Memory B cell (primary cell): ENCODE data around the gene F2RL1.
A peak's percentile ranks its signal among the peaks of the same experiment; 100 is the strongest.
"Not testable (repeated sequence)": the region's sequence is repeated elsewhere in the genome, so short reads cannot be mapped to it uniquely, and the experiment has no call there.

Source experiments
- ATAC-seq: fragments of 150-1000 bp; cut with Tn5 transposase; 2 replicates; pipeline ENCODE4 v1.10.0; 2021; ENCODE audit warnings: low read depth, mild to moderate bottlenecking, moderate library complexity
- DNase-seq, 2 donors: peaks; one replicate each; pipeline ENCODE4 v3.0.0; 2022; ENCODE audit warnings: low spot score in 2 of 2
- H3K27ac Mint-ChIP-seq: one replicate; pipeline ENCODE4 v1.8.0; 2022; ENCODE audit warnings: mild to moderate bottlenecking, moderate library complexity, mixed read lengths
- H3K27me3 Mint-ChIP-seq: one replicate; pipeline ENCODE4 v1.8.0; 2022; ENCODE audit warnings: mixed read lengths
- H3K36me3 Mint-ChIP-seq: one replicate; pipeline ENCODE4 v1.8.0; 2022; ENCODE audit warnings: mild to moderate bottlenecking, mixed read lengths
- H3K4me1 Mint-ChIP-seq: one replicate; pipeline ENCODE4 v1.8.0; 2022; ENCODE audit warnings: mixed read lengths
- H3K4me3 Mint-ChIP-seq: one replicate; pipeline ENCODE4 v1.8.0; 2022; ENCODE audit warnings: mild to moderate bottlenecking, moderate library complexity, mixed read lengths
- H3K9me3 Mint-ChIP-seq: one replicate; pipeline ENCODE4 v1.8.0; 2022; ENCODE audit warnings: mixed read lengths

F2RL1 gene

DNA sequence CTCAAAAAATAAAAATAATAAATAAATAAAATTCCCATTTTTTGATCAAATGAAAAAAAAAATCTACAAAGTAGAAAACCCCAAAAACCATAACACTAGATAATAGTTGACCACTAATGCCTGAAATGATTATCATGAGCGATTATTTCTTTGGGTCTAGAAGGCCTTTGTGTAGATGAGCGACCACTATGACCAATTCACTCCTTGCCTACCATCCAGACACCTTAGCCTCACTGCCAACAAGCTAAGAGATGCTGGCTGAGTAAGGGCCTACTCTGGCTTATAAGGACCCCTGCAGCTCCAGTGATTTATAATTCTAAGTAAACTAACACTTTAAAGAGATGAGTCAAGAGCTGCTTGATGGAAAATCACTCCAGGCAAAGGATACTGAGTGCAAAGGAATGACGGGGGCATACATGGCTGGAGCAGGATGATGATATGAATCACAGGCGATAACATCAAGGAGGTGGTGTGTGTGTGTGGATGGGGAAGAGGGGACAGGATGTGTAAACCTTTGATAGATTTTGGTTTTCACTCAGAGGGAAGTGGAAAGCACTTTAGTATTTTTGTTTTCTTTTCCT, 4.8 kb upstream of the F2RL1 start:
- no peaks in the 10 kb centered on the region for H3K36me3 Mint-ChIP-seq
- no peak for DNase-seq

DNA sequence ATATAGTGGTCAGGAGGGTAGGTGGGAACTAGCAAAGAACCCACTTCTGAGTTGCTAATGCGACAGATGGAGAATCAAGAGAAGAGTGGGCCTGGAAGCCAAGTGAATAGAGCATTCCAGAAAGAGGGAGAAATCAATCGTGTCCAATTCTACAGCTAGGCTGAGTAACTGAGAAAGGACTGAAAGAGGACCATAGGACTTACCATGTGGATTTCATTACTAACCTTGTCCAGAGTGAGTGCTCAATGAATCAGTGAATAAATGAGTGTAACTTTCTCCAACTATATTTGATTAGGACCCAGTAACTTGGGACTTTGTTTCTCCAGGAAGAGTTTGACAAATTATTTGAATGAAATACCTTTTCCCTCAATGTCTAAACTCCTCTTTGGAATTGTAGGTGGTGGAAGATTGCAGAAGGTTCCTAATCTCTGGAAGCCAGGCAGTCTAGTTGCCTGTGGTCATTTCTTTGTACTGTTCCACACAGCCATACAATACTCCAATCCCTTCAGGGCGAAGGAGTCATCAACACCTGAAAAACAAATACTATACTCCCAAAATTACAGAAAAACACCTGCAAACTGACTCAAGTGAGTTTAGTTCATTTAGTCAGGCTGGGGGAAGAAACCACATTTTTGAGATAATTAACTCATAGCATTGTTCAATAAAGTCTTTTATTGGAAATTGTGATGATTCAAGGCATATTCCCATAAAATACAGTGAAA, 2.6 kb upstream of the F2RL1 start:
- DNase-seq (no peak), ATAC-seq (no peak)
- no peaks in the 10 kb centered on the region for H3K9me3 Mint-ChIP-seq
- no peak overlapping the region for H3K27ac Mint-ChIP-seq
- H3K27me3 Mint-ChIP-seq, result peaks cover 15% of the 10 kb centered on the region
- H3K4me3 Mint-ChIP-seq, result no peak overlapping the region
- H3K4me1 Mint-ChIP-seq, result peaks cover 9% of the 10 kb centered on the region
- no peaks in the 10 kb centered on the region for H3K36me3 Mint-ChIP-seq

More for the DNA sequence above, 4.8 kb upstream of the F2RL1 start:
- ATAC-seq, result no peak
- H3K4me3 Mint-ChIP-seq, result no peak overlapping the region
- H3K27me3 Mint-ChIP-seq, result peaks cover 12% of the 10 kb centered on the region
- H3K27ac Mint-ChIP-seq, result no peak overlapping the region
- H3K4me1 Mint-ChIP-seq, result peaks cover 5% of the 10 kb centered on the region
- H3K9me3 Mint-ChIP-seq, result no peaks in the 10 kb centered on the region

DNA sequence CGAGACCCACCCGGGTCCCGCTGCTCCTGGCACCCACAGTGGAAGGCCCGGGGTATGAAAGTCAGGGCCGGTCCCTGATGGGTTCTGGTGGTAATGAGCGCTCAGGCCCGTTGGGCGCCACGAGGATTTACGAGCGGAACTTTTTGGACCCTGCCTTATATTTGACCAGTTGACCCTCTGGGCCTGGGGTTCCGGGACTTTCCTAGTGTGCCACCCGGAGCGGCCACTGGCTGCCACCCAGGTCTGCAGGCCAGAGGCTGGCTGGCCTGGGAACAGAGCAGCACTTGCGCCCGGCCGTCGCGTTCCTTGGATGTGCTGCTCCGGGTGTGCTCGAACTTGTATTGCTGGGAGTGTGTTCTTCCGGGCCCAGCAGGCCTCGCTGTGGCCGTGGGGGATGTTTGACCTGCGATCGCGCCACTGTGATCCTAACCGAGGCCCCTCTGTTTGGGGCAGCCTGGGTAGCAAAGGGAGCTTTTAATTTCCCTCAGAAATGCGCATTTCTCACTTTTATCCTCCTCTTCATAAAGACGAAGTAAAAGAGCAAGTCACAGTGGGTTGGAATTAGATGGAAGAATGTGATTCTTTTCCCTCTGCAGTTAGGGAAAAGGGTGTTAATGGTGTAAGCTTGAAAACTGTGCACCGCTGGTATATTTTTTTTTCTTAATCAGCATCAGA, 1.2 kb downstream of the F2RL1 start:
- Mint-ChIP-seq H3K27ac (peak overlapping the region; percentile 31), H3K27me3 (peaks cover 15% of the 10 kb centered on the region), H3K4me1 (peaks cover 9% of the 10 kb centered on the region), H3K9me3 (peaks cover 4% of the 10 kb centered on the region), H3K36me3 (peaks cover 3% of the 10 kb centered on the region), H3K4me3 (peak overlapping the region; percentile 80)
- DNase-seq (no peak), ATAC-seq (no peak)

DNA sequence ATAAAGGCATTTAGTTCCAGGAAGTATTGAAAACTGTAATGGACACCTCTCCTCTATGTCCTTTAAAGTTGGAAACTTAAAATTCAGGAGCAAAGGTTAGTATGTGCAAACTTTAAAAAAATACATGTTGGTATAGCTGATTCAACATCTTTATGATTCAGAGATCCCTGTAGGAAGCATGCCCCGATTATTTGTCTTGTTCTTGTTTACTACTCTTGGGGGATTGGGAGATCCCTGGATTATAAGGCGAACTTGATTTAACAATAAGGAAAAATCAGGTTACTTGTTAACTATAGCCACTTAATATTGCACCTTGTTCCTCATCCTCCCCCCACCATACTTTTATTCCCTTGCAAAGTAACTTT, 1.7 kb downstream of the F2RL1 start:
- peaks cover 12% of the 10 kb centered on the region for H3K27me3 Mint-ChIP-seq
- H3K9me3 Mint-ChIP-seq, result peaks cover 4% of the 10 kb centered on the region
- no peak overlapping the region for H3K27ac Mint-ChIP-seq
- H3K36me3 Mint-ChIP-seq, result peaks cover 3% of the 10 kb centered on the region
- H3K4me3 Mint-ChIP-seq, result no peak overlapping the region
- ATAC-seq (no peak), DNase-seq (no peak)
- H3K4me1 Mint-ChIP-seq, result peaks cover 9% of the 10 kb centered on the region

DNA sequence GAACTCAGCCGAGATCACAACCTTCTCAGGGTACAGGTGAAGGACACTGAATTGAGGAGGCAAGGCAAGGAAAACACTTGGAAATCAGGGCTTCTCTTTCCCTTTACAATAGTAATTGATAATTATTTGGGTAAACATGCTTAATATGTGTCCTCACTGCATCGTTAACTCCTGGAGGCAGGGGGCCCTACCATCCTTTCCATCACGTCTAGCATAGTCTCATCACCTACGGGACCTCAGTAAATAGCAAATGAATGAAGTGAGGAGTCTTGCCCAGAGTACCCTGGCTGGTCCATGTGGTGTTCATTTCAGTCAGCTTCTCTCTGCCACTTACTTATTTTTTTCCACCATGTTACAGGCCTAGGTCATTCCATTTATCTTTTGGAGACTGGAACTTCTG, 2.3 kb downstream of the F2RL1 start:
- Mint-ChIP-seq H3K27ac (no peak overlapping the region), H3K36me3 (peaks cover 3% of the 10 kb centered on the region), H3K4me1 (peaks cover 9% of the 10 kb centered on the region), H3K4me3 (no peak overlapping the region), H3K9me3 (peaks cover 4% of the 10 kb centered on the region), H3K27me3 (peaks cover 9% of the 10 kb centered on the region)
- no peak for DNase-seq
- no peak for ATAC-seq

DNA sequence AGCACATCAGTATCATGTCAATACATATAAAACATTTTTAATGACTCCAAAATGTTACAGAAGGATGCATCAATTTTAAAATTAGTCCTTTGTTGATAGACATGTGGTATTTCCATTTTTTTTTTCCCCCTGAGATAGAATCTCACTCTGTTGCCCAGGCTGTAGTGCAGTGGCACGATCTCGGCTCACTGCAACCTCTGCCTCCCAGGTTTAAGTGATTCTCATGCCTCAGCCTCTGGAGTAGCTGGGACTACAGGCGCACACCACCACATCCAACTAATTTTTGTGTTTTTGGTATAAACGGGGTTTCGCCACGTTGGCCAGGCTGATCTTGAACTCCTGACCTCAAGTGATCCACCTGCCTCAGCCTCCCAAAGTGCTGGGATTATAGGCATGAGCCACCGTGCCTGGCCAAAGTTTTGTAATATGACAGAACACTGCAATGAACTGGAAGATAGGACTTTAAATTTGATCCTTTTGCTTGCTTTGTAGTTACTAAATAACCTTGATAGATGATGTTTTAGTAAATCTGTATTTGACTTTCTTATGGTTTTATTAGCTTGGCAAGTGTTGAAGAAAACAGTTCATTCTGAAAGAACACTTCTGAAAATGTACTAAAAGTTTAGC, 3.4 kb downstream of the F2RL1 start:
- H3K9me3 Mint-ChIP-seq, ATAC-seq, H3K36me3 Mint-ChIP-seq, H3K4me3 Mint-ChIP-seq, H3K4me1 Mint-ChIP-seq, H3K27me3 Mint-ChIP-seq, H3K27ac Mint-ChIP-seq, DNase-seq: not testable (repeated sequence)

DNA sequence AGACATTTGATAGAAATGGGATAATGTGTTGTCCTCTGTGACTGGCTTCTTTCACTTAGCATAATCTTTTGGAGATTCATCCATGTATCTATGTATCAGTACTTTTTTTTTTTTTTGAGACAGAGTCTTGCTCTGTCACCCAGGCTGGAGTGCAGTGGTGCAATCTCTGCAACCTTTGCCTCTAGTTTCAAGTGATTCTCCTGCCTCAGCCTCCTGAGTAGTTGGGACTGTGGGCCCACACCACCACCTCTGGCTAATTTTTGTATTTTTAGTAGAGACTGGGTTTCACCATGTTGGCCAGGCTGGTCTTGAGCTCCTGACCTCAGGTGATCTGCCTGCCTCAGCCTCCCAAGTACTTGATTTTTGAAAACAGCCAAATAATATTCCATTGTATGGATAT, 7.6 kb downstream of the F2RL1 start:
- H3K27me3 Mint-ChIP-seq, H3K27ac Mint-ChIP-seq: not testable (repeated sequence)

DNA sequence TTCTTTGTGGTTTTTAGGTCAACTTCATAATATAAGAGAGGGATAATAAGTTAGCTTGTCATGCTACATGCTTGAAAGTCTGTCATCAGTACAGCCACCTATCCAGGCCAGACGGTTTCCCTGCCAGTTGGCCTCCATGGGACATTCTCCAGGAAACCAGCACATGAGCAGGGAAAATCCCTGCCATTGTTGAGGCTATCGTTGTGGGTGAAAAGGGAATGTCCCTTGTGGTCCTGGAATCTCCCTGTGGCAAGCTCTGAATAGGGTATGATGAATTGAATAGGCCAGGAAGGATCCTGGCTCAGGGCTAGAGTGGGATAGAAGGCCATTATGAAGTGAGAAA, 12.3 kb downstream of the F2RL1 start:
- H3K4me1 Mint-ChIP-seq, result no peaks in the 10 kb centered on the region
- ATAC-seq (no peak), DNase-seq (no peak)
- H3K27me3 Mint-ChIP-seq, result no peaks in the 10 kb centered on the region
- H3K9me3 Mint-ChIP-seq, result no peaks in the 10 kb centered on the region
- H3K36me3 Mint-ChIP-seq, result no peaks in the 10 kb centered on the region
- H3K27ac Mint-ChIP-seq, result no peak overlapping the region
- no peak overlapping the region for H3K4me3 Mint-ChIP-seq

More for the DNA sequence above, 7.6 kb downstream of the F2RL1 start:
- not testable (repeated sequence) for H3K4me3 Mint-ChIP-seq, ATAC-seq, H3K9me3 Mint-ChIP-seq, DNase-seq, H3K36me3 Mint-ChIP-seq, H3K4me1 Mint-ChIP-seq

DNA sequence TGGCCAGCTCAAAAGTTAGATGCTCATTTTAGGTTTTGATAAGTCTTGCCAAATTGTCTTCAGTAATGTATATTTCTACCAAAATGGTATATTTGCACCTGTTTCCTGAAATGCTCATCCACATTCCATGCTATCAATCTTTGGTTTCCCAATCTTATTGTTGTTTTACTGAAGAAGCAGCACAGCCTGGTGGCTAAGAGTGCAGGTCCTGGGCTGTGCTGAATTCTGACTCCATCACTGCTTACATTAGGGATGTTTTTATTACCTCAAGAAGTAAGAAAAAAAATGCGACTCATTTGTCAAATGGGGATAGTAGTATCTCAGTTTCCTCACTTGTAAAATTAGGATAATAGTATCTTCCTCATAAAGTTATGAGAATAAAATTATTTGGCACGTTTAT, 17.4 kb downstream of the F2RL1 start:
- Mint-ChIP-seq H3K9me3 (no peaks in the 10 kb centered on the region), H3K4me3 (no peak overlapping the region), H3K4me1 (no peaks in the 10 kb centered on the region), H3K36me3 (no peaks in the 10 kb centered on the region), H3K27ac (no peak overlapping the region), H3K27me3 (peaks cover 5% of the 10 kb centered on the region)
- no peak for ATAC-seq
- no peak for DNase-seq

DNA sequence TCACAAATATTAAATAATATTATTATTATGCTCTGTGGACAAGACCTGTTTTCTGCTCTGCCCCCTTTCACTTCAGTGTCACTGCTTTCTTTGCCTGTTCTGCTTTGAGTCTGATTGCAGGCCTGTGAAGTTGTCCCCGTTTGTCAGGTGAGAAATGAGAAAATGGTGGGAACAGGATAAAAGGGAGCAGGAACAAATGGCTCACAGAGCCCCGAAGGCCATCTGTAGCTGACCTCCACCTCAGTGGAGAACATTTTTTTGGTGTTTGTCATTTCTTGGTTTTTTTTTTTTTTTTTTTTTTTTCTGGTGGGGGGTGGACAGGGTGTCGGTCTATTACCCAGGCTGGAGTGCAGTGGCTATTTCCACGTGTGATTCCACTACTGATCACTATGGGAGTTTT, 17.8 kb downstream of the F2RL1 start:
- no peaks in the 10 kb centered on the region for H3K36me3 Mint-ChIP-seq
- no peaks in the 10 kb centered on the region for H3K4me1 Mint-ChIP-seq
- no peak overlapping the region for H3K27ac Mint-ChIP-seq
- H3K4me3 Mint-ChIP-seq, result no peak overlapping the region
- no peaks in the 10 kb centered on the region for H3K9me3 Mint-ChIP-seq
- H3K27me3 Mint-ChIP-seq, result peaks cover 5% of the 10 kb centered on the region
- DNase-seq, result no peak
- no peak for ATAC-seq

DNA sequence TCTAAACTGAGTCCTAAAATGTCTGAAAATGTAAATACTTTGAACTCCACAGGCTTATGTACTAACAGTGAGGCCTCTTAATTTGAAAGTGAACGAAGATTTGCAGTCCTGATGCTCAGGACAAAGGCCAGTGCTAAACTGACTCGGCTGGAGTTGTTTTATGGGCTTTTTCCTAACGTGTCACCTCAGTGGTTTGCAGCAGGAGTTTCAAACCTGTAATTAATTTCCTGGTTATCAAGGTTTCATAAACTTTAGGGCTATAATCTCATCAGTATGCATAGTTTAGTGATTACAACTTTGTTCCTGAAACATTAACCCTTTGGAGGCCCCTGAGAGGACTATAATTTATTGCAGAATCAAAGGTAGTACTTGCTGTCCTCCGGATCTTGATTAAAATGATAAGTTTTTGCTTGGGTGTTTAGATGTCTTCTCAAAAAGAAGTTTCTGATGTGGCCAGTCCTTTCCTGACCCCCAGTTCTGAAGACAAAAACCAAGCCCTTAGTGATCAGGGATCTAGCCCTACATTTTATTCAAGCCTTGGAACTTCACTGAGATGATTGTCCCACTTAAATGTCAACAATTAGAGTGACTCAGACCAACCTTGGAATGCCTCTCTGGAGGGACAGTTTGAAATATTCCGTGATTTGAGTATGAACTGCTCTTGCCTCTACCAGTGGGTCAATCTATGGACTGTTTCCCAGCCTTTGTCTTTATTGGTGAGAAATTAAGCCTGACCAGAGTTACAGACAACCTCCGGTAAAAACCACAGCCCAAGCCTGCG, 19.8 kb downstream of the F2RL1 start:
- Mint-ChIP-seq H3K4me3 (no peak overlapping the region), H3K36me3 (no peaks in the 10 kb centered on the region), H3K9me3 (peaks cover 1% of the 10 kb centered on the region), H3K4me1 (no peaks in the 10 kb centered on the region), H3K27me3 (peaks cover 10% of the 10 kb centered on the region), H3K27ac (no peak overlapping the region)
- no peak for DNase-seq
- ATAC-seq, result no peak

DNA sequence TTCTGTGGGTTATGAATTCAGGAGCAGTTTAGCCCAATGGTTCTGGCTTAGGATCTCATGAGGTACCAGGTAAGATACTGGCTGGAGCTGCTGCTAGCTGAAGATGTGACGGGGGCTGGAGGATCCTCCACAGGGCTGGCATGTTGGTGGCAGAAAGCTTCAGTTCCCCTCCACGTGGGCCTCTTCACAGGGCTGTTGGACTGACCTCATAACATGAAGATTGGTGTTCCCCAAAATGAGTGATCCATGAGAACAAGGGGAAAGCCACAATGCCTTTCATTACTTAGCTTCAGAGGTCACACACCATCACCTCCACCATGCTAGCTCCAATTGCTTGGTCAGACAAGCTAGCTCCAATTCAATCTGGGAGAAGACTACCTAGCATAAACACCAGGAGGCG, 22.5 kb downstream of the F2RL1 start:
- DNase-seq, result no peak

DNA sequence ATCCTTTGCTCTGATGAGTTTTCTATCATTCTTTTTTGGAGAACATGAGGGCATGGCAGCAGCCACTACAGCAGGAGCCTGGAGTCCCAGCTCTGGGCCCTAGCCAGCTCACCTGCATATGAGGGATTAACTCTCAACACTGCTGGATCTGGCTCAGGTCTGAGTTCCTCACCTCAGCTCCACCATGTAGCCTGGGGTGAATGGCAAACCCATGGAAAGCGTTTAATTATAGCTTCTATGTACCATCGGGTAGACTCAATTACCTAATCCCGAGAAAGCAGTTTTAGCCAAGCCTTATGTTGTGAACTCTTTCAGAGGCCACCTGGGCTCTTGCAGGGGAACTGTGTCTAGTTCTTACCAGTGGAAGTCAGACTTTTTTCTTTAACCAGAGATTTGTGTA, 27.1 kb downstream of the F2RL1 start:
- H3K9me3 Mint-ChIP-seq, result peaks cover 1% of the 10 kb centered on the region
- DNase-seq, result no peak
- no peaks in the 10 kb centered on the region for H3K36me3 Mint-ChIP-seq
- H3K27ac Mint-ChIP-seq, result no peak overlapping the region
- peaks cover 8% of the 10 kb centered on the region for H3K27me3 Mint-ChIP-seq
- H3K4me3 Mint-ChIP-seq, result no peak overlapping the region
- peaks cover 7% of the 10 kb centered on the region for H3K4me1 Mint-ChIP-seq
- ATAC-seq, result no peak

More for the DNA sequence above, 22.5 kb downstream of the F2RL1 start:
- Mint-ChIP-seq H3K36me3 (no peaks in the 10 kb centered on the region), H3K27ac (no peak overlapping the region), H3K27me3 (peaks cover 13% of the 10 kb centered on the region), H3K4me3 (no peak overlapping the region), H3K9me3 (peaks cover 1% of the 10 kb centered on the region), H3K4me1 (no peaks in the 10 kb centered on the region)
- ATAC-seq, result no peak
